Ishikawa (cell line): ENCODE measurements around the gene MED26.

Experiments
- CEBPB ChIP-seq: IDR thresholded peaks from 2 replicates; pipeline ENCODE4 v1.6.1; 2012
- EP300 ChIP-seq: IDR thresholded peaks from 2 replicates; pipeline ENCODE4 v1.6.1; 2012; ENCODE audit warnings: borderline replicate concordance

GRCh38 chr19:16620018-16620417 lies 8.0 kb downstream of the MED26 start:
- no peak for TF ChIP-seq EP300
- TF ChIP-seq CEBPB = no peak
